HG02870 (cell line): ENCODE data around the gene PPP4C.
"Not testable (repeated sequence)": the region's sequence is repeated elsewhere in the genome, so short reads cannot be mapped to it uniquely, and the experiment has no call there.

ENCODE experiments used
- ATAC-seq: cut with Tn5 transposase; IDR thresholded peaks from one replicate; pipeline ENCODE4 v1.9.1; 2021; ENCODE audit warnings: mild to moderate bottlenecking, moderate library complexity; ENCODE audit not compliant: unreplicated experiment

The PPP4C gene

DNA sequence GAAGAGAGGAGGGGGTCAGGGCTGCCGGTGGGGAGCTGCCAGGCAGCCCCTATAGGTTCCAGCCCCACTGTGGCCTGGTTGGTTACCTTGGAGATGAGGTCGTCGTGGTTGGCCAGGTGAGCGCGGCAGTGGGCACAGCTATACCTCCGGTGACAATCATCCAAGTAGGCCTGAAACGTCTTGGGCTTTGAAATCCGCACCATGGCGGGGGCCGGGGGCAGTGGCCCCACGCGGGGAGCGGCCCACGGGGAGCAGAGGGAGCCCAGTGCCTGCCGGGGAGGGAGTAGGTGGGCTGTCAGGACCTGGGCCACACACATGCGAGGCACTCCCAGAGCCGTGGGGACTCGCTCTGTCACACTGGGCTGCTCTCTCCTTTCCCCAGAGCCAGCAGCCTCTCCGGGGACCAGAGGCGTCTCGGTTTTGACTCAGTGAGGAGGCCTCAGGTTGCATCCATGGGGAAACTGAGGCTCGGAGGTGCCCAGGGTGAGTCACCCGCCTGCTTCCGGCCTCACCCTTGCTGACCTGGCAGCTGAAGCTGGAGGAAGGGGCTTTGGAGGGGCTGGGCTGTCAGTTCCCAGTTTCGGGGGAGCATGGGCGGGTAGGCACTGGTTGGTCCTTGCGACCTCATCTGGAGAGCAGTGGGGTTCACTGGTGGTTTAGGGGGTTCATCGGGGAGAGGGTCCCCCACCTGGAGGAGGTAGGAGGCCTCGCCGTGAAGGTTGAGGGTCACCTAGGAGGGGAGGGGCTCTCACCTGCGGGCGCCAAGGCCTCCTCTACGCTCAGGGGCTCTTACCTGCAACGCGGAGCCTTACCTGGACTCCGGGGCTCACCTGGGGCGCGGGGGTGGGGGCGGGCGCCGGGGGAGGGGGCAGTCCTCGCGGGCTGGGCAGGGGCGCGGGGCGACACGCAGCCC, 19.6 kb downstream of the PPP4C start:
- no peak for ATAC-seq

GRCh38 chr16:30096105-30096861, 20.5 kb downstream of the PPP4C start, which contains the start of gene YPEL3:
Gene YPEL3 (minus strand): TSS chr16:30096213. CDS start chr16:30095482, 731 bp downstream.
- ATAC-seq: peak; percentile 37

DNA sequence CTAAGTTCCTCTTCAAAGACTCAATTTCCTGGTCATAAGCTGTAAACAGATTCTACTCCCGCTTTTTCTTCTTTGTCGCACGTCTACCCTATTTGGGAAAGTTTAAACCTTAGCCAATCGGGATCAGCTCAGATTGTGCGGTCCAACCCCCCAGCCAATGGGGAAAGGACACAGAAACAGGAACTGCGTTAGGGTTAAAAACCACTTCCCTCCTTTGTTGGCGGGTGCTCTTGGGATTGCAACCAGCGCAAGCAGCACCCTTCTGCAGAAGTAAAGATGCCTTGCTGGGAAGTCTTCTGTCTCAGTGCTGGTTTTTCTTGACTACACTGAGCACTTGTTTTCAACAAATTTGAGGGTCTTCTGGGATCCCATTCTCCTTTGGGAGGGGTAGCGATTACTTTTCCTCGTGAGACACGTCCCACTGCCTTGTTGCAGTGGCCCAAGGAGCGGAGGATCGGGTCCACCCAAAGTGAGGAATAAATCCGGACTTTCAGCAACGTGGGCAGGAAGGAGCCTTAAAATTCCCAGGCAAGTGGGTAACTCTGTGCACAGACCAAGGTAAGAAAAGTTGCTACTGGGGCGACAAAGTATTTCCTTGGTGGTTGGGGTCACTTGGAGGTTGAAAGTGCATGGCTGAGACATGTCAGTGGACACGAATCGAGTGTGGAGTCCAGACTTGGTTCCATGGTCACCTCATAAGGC, 21.2 kb downstream of the PPP4C start:
- no peak for ATAC-seq

GRCh38 chr16:30104090-30104489, 28.3 kb downstream of the PPP4C start:
- no peak for ATAC-seq

DNA sequence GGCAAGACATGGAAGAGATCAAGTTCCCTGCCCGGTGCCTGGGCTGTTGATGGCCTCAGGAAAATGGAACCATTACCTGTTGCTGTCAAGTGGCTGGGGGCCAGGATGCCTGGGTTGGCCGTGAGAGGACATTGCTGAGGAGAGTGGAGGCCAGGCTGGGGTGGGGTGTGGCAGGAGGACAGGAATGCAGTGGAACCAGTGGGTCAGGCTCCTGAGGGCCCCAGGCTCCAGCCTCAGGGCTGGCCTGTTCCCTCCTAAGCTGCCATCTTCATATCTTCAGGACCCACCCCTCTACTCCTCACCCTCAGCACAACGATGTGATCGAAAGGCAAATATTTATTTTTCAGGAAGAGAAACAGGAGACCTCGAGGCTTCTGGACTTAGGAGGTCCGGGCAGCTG, 28.7 kb downstream of the PPP4C start:
- ATAC-seq: no peak

- ATAC-seq: no peak
These were observed 32.5 kb downstream of the PPP4C start for GRCh38 chr16:30108059-30108850.

GRCh38 chr16:30110661-30111060, 34.9 kb downstream of the PPP4C start:
- ATAC-seq: no peak

- no peak for ATAC-seq
These were observed 36.6 kb downstream of the PPP4C start for GRCh38 chr16:30112197-30113030.

- ATAC-seq: no peak
These were observed 37.4 kb downstream of the PPP4C start, which contains the start of gene GDPD3 for GRCh38 chr16:30113031-30113710. Gene GDPD3 (minus strand): TSS chr16:30113537. CDS start chr16:30113478, 59 bp downstream.

- no peak for ATAC-seq
These were observed 38.0 kb downstream of the PPP4C start for GRCh38 chr16:30113711-30114333.

GRCh38 chr16:30114411-30114810, 38.6 kb downstream of the PPP4C start:
- no peak for ATAC-seq

DNA sequence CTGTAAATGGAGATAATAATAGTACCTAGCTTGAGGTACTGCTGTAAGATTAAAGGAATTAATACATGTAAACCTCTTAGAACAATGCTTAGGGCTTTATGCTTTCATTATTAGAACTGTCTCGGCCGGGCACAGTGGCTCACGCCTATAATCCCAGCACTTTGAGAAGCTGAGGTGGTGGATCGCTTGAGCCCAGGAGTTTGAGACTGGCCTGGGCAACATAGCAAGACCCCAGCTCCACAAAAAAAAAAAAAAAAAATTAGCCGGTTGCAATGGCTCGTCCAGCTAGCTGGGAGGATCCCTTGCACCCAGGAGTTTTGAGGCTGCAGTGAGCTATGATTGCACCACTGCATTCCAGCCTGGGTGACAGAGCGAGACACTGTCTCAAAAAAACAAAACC, 39.0 kb downstream of the PPP4C start:
- ATAC-seq: not testable (repeated sequence)

DNA sequence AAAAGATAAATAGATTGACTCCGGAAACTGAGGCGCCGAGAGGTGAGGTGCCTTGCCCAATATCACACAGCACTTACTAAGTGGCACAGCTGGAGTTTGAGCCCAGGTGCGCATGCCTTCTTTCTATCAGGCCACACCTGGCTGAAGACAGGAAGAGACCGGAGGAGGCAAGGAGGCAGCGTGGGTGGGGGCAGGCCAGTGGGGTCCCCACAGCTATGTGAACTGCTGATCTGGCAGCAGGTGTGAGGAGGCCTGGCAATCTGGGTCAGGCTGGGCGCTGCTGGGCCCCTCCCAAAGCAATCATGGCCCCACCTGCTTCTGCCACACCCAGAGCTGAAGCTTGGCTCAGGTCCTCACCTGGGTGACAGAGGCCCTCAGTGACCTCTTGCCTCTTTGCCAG, 39.4 kb downstream of the PPP4C start:
- no peak for ATAC-seq

- ATAC-seq: no peak
These were observed 40.8 kb downstream of the PPP4C start for GRCh38 chr16:30116291-30117207.

DNA sequence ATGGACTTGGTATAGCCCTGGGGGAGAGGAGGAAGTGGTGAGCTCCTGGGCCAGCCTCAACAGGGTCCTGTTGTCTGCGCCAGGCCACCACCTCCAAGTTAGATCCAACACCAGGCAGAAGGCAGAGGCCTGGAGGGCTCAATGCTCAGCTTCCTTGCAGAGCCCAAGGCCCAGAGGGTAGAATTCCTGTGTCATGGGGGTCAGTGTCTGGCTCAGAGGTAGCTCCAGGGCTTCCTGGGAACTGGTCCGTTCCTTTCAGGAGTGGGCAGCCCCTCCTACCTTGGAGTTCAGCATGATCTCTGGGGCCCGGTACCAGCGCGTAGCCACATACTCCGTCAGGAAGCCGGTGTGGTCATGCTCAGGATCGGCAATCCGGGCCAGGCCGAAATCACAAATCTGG, 42.0 kb downstream of the PPP4C start:
- ATAC-seq: no peak

DNA sequence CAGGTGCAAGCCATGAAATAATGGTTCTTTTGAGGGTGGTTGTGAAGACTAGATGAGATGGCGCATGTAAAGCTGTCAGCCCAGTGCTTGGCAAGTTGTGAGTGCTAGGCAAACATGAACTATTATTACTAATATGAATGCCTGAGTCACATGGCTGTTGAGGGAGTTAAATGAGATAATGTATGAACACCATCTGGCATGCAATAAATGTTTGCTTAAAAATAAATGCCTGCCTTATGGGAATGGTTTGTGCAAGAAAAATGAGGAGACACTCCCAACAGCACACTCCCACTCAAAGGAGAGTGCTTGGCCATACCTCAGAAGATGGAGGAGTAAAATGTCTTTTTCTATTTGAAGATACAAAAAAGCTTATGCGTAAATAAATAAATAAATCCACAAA, 43.6 kb downstream of the PPP4C start:
- no peak for ATAC-seq

- ATAC-seq: no peak
These were observed 44.7 kb downstream of the PPP4C start for GRCh38 chr16:30120340-30121105.
